MCF 10A (cell line): ENCODE measurements around the gene SLC2A14. TPM values are rescaled to one million over a fixed set of nuclear protein-coding genes. Genes with fewer than 3 reads are reported as not detected.
"Not testable (repeated sequence)": the region's sequence is repeated elsewhere in the genome, so short reads cannot be mapped to it uniquely, and the experiment has no call there.

Experiments
- BruUV-seq: library from RNA; stranded (reverse); fragments of 400-500 nt; replicated peaks from 2 replicates; lab custom pipeline; 2021; lab: Mats Ljungman, UMichigan
- CTCF ChIA-PET: fragments of 300-600 bp; sonication (Branson Sonifier 250); formaldehyde crosslinking; extraction: SDS; loops from one replicate; lab custom pipeline; 2021; ENCODE audit warnings: antibody characterized with exemption, inconsistent platforms; lab: Yijun Ruan, JAX
- POLR2A ChIA-PET: fragments of 300-600, 350-650 bp; sonication (Branson Sonifier 250); formaldehyde crosslinking; extraction: SDS; loops from one replicate; lab custom pipeline; 2020; ENCODE audit warnings: antibody characterized with exemption, inconsistent platforms; lab: Yijun Ruan, JAX
- DNase-seq: peaks from one replicate; pipeline ENCODE4 v3.0.0-alpha.2; 2018; ENCODE audit not compliant: unreplicated experiment
- H3K27ac Mint-ChIP-seq: one replicate; pipeline ENCODE4 v1.8.0; 2022; ENCODE audit warnings: mild to moderate bottlenecking, low read depth, mixed read lengths; ENCODE audit not compliant: unreplicated experiment
- H3K27me3 Mint-ChIP-seq: one replicate; pipeline ENCODE4 v1.8.0; 2022; ENCODE audit warnings: mixed read lengths; ENCODE audit not compliant: insufficient read depth, unreplicated experiment
- H3K36me3 Mint-ChIP-seq: one replicate; pipeline ENCODE4 v1.8.0; 2022; ENCODE audit warnings: mild to moderate bottlenecking, moderate library complexity, mixed read lengths; ENCODE audit not compliant: insufficient read depth, unreplicated experiment
- H3K4me1 Mint-ChIP-seq: one replicate; pipeline ENCODE4 v1.8.0; 2022; ENCODE audit warnings: mixed read lengths; ENCODE audit not compliant: insufficient read depth, unreplicated experiment
- H3K4me3 Mint-ChIP-seq: one replicate; pipeline ENCODE4 v1.8.0; 2022; ENCODE audit warnings: mild to moderate bottlenecking, moderate library complexity, mixed read lengths; ENCODE audit not compliant: unreplicated experiment
- H3K9me3 Mint-ChIP-seq: one replicate; pipeline ENCODE4 v1.8.0; 2022; ENCODE audit warnings: mixed read lengths; ENCODE audit not compliant: unreplicated experiment
- CTCF ChIP-seq: fragments of 200-600 bp; IDR thresholded peaks from one replicate; pipeline ENCODE4 v1.8.0; 2022; ENCODE audit warnings: antibody characterized with exemption, mild to moderate bottlenecking; ENCODE audit not compliant: unreplicated experiment
- intact Hi-C: fragments of 100-400 bp; cut with micrococcal nuclease; formaldehyde crosslinking; loops from 2 replicates; pipeline ENCODE4 v1.14.1; 2022
- total RNA-seq: library from RNA; stranded (reverse); gene quantifications from 2 replicates; pipeline ENCODE4 v1.2.3, GENCODE V29; 2022

The SLC2A14 gene
- total RNA-seq, 1 experiment from 2014 or later = not detected

- Mint-ChIP-seq H3K27ac (no peak overlapping the region), H3K4me3 (no peak overlapping the region), H3K9me3 (no peaks in the 10 kb centered on the region), H3K4me1 (no peaks in the 10 kb centered on the region), H3K36me3 (no peaks in the 10 kb centered on the region), H3K27me3 (no peaks in the 10 kb centered on the region)
- peak; percentile 17 for DNase-seq
- ChIA-PET CTCF (interaction anchor here (0.6 to 3.8 kb wide), 4 partner anchors 13 to 887 kb away, joined by 3 to 22 read pairs (median 4); no protein-coding TSS in a partner anchor), POLR2A (interaction anchor here (0.6 to 1.2 kb wide), 2 partner anchors 10 to 13 kb away, joined by 3 read pairs; no protein-coding TSS in a partner anchor)
- TF ChIP-seq CTCF = no peak
- BruUV-seq = no TSS peak
- intact Hi-C loops = no loop called here
These were observed 32.4 kb upstream of the SLC2A14 start for GRCh38 chr12:7905071-7905470.

- BruUV-seq, H3K36me3 Mint-ChIP-seq, H3K4me3 Mint-ChIP-seq, intact Hi-C loops, H3K27ac Mint-ChIP-seq, H3K4me1 Mint-ChIP-seq, H3K9me3 Mint-ChIP-seq, POLR2A ChIA-PET, H3K27me3 Mint-ChIP-seq: not testable (repeated sequence)
- CTCF ChIA-PET = interaction anchor here (0.7 kb wide), 1 partner anchor 1047 kb away, joined by 3 read pairs; no protein-coding TSS in a partner anchor
- peak; percentile 17 for DNase-seq
These were observed 29.7 kb upstream of the SLC2A14 start for GRCh38 chr12:7902416-7902815.

- TF ChIP-seq CTCF = no peak
- intact Hi-C loops = no loop called here
- no peak for DNase-seq
- Mint-ChIP-seq H3K4me3 (no peak overlapping the region), H3K9me3 (no peaks in the 10 kb centered on the region), H3K36me3 (no peaks in the 10 kb centered on the region), H3K4me1 (no peaks in the 10 kb centered on the region), H3K27ac (no peak overlapping the region), H3K27me3 (no peaks in the 10 kb centered on the region)
- CTCF ChIA-PET = interaction anchor here (1.2 kb wide), 1 partner anchor 183 kb away, joined by 6 read pairs; no protein-coding TSS in a partner anchor
- POLR2A ChIA-PET = interaction anchor here (0.6 to 1.9 kb wide), 3 partner anchors 9 to 64 kb away, joined by 3 to 6 read pairs (median 4); no protein-coding TSS in a partner anchor
- no TSS peak for BruUV-seq
These were observed 27.0 kb upstream of the SLC2A14 start for GRCh38 chr12:7899755-7900154.

- H3K27me3 Mint-ChIP-seq, POLR2A ChIA-PET, DNase-seq, H3K4me3 Mint-ChIP-seq, H3K9me3 Mint-ChIP-seq, H3K27ac Mint-ChIP-seq, H3K4me1 Mint-ChIP-seq, intact Hi-C loops, BruUV-seq, H3K36me3 Mint-ChIP-seq: not testable (repeated sequence)
- CTCF ChIA-PET = interaction anchor here (0.6 to 1.0 kb wide), 2 partner anchors 37 to 70 kb away, joined by 3 to 4 read pairs; no protein-coding TSS in a partner anchor
These were observed 24.0 kb upstream of the SLC2A14 start for GRCh38 chr12:7896726-7897125.

GRCh38 chr12:7892186-7892980, 19.7 kb upstream of the SLC2A14 start:
- intact Hi-C loops = no loop called here
- Mint-ChIP-seq H3K4me1 (peaks cover 13% of the 10 kb centered on the region), H3K27ac (no peak overlapping the region), H3K36me3 (no peaks in the 10 kb centered on the region), H3K4me3 (peak overlapping the region; percentile 22), H3K9me3 (no peaks in the 10 kb centered on the region), H3K27me3 (no peaks in the 10 kb centered on the region)
- DNase-seq = no peak
- BruUV-seq = no TSS peak
- no peak for TF ChIP-seq CTCF
- POLR2A ChIA-PET = no interaction called here
- CTCF ChIA-PET = interaction anchor here (0.6 to 3.8 kb wide), 5 partner anchors 14 to 394 kb away, joined by 3 to 22 read pairs (median 4); no protein-coding TSS in a partner anchor
